AG04450 (cell line): ENCODE measurements around the gene TRIM77. TPM values are rescaled to one million over a fixed set of nuclear protein-coding genes. Genes with fewer than 3 reads are reported as not detected.

Source experiments
- polyA plus RNA-seq: library from polyadenylated mRNA; depleted of rRNA; stranded (reverse); fragments of >200 nt; gene quantifications from 2 replicates; pipeline ENCODE4 v1.2.3, GENCODE V29; 2011; rRNA removed
- small RNA-seq: library from RNA; depleted of rRNA; stranded (forward); fragments of <200 nt; gene quantifications from one replicate; pipeline ENCODE3, GENCODE V24; 2012; ENCODE audit warnings: low read depth; ENCODE audit not compliant: insufficient read length

The TRIM77 gene
- polyA plus RNA-seq, 1 experiment: not detected

Small RNA genes lying within 50 kb of the gene (small RNA-seq; reads per million reads assigned to genes)
- not detected for gene AP003122.3

Other genes with a start within 250 kb of the TRIM77 start
- gene NOX4, start 218.9 kb upstream of the TRIM77 start, polyA plus RNA-seq: 3.9 and 5.1 TPM in 2 replicates
- not detected in 2 replicates for gene TRIM49, start 98.3 kb downstream of the TRIM77 start, polyA plus RNA-seq
- gene TRIM64B, start 168.2 kb downstream of the TRIM77 start, polyA plus RNA-seq: not detected in 2 replicates
- not detected in 2 replicates for gene TRIM49D1, start 211.9 kb downstream of the TRIM77 start, polyA plus RNA-seq
- gene TRIM49D2, start 213.8 kb downstream of the TRIM77 start, polyA plus RNA-seq: not detected in 2 replicates